Activated CD4-positive, alpha-beta T cell treated with anti-CD3 and anti-CD28 coated beads for 36 hours (primary cell): ENCODE results near the gene ARHGAP45. TPM values are rescaled to one million over a fixed set of nuclear protein-coding genes. Genes with fewer than 3 reads are reported as not detected.
A peak's percentile ranks its signal among the peaks of the same experiment; 100 is the strongest.
"Not testable (repeated sequence)": the region's sequence is repeated elsewhere in the genome, so short reads cannot be mapped to it uniquely, and the experiment has no call there.

Source experiments
- ATAC-seq: fragments of 200-7000 bp; cut with Tn5 transposase; one replicate; pipeline ENCODE4 v1.10.0; 2021; ENCODE audit warnings: mild to moderate bottlenecking, moderate library complexity
- CTCF ChIA-PET: fragments of 350-600 bp; sonication (Branson Sonifier 250); formaldehyde crosslinking; loops from one replicate; lab custom pipeline; 2021; ENCODE audit warnings: antibody characterized with exemption; lab: Charles Lee
- POLR2A ChIA-PET: fragments of 350-600 bp; sonication (Branson Sonifier 250); formaldehyde crosslinking; loops from one replicate; lab custom pipeline; 2021; ENCODE audit warnings: antibody characterized with exemption, inconsistent platforms; lab: Charles Lee
- DNase-seq: peaks from one replicate; pipeline ENCODE4 v3.0.0-alpha.2; 2020
- H3K27ac Mint-ChIP-seq: one replicate; pipeline ENCODE4 v1.8.0; 2021; ENCODE audit warnings: mixed read lengths
- H3K27me3 Mint-ChIP-seq: one replicate; pipeline ENCODE4 v1.8.0; 2021; ENCODE audit warnings: mixed read lengths
- H3K36me3 Mint-ChIP-seq: one replicate; pipeline ENCODE4 v1.8.0; 2021; ENCODE audit warnings: low read depth, mixed read lengths
- H3K4me1 Mint-ChIP-seq: one replicate; pipeline ENCODE4 v1.8.0; 2021; ENCODE audit warnings: mixed read lengths
- H3K4me3 Mint-ChIP-seq: one replicate; pipeline ENCODE4 v1.8.0; 2021; ENCODE audit warnings: mild to moderate bottlenecking, moderate library complexity, mixed read lengths
- H3K9me3 Mint-ChIP-seq: one replicate; pipeline ENCODE4 v1.8.0; 2021; ENCODE audit warnings: low read depth, mixed read lengths
- intact Hi-C, 2 experiments: fragments of 100-400 bp; cut with DNase I in 1 of 2; cut with micrococcal nuclease in 1 of 2; formaldehyde crosslinking; loops; one replicate each; pipeline versions ENCODE4 v1.14.2 to v1.15.1; 2022 to 2024; cut with DNase I, micrococcal nuclease
- total RNA-seq, 2 experiments: library from RNA; stranded (reverse); gene quantifications; one replicate each; pipeline ENCODE4 v1.2.3, GENCODE V29; 2021

Gene ARHGAP45
- total RNA-seq, 2 experiments from 2014 or later, result 107 to 137 TPM

DNA sequence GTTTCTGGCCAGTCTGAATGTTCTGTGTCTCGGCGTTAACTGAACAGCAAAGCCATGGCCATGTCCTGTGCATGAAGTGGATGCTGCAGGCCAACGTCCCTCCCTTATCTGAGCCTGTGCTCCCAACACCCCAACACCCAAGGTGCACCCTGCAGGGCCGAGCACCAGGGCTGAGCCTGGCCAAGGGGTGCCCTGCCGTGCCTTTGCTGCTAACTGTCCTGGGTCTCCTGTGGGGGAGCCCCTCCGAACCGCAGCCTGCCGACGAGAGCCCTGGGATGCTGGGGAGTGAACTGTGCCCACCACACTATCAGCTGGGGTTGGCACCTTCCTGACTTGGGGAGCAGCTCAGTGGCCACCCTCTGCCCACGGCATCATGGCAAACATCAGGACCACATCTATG, 54.4 kb downstream of the ARHGAP45 start:
- H3K9me3 Mint-ChIP-seq, result no peaks in the 10 kb centered on the region
- intact Hi-C loops, result no loop called here
- no peak overlapping the region for H3K4me3 Mint-ChIP-seq
- peak overlapping the region; percentile 6 for H3K27ac Mint-ChIP-seq
- ChIA-PET POLR2A (no interaction called here), CTCF (interaction anchor here (0.6 to 0.9 kb wide), 2 partner anchors 9 to 94 kb away, joined by 3 to 4 read pairs; no protein-coding TSS in a partner anchor)
- H3K36me3 Mint-ChIP-seq, result peaks cover 38% of the 10 kb centered on the region
- H3K27me3 Mint-ChIP-seq, result no peaks in the 10 kb centered on the region
- DNase-seq (no peak), ATAC-seq (no peak)
- H3K4me1 Mint-ChIP-seq, result no peaks in the 10 kb centered on the region

DNA sequence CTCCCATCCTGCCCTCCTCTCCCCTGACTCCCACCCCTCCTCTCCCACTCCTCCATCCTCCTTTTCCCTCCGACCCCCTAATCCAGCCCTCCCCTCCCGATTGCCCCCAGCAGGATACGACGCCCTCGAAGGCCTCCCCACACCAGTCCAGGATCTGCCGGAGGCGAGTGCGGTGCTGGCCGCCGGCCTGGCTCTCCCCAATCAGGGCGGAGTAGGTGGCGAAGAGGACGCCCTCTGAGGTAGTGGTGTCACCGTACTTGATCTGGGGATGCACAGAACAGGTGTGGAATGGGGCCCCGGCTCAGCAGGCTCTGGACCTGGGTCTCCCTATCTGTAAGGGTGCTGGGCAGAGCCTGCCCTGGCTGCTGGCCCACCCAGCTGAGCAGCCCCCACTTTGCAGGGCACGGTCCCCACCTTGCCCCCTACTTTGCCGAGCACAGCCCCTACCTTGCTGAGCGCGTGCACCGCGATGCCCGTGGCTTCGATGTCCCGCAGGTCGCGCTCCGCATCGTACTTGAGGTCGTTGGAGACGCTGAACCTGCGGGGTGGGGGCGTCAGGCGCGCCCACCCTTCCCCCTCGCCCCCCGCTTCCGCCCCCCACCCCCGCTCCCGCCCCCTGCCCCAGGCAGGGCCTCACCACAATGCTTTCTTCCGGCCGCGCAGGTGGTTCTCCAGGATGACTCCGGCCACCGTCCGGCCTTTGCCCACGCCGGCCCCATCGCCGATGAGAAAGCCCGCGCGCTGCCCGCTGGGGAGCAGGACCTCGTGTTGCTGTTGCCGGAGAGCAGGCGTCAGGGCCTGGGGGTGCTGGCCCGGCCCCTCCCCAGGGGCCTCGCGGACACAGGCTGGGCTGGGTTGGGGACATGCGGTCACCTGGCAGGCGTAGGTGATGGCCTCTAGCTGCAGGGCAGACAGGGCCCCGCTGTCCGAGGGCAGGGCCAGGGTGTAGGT, 55.3 kb downstream of the ARHGAP45 start:
- H3K9me3 Mint-ChIP-seq, result no peaks in the 10 kb centered on the region
- intact Hi-C loops, result no loop called here
- H3K36me3 Mint-ChIP-seq, result peaks cover 44% of the 10 kb centered on the region
- DNase-seq (no peak), ATAC-seq (no peak)
- POLR2A ChIA-PET, result no interaction called here
- no peak overlapping the region for H3K27ac Mint-ChIP-seq
- no peak overlapping the region for H3K4me3 Mint-ChIP-seq
- CTCF ChIA-PET, result interaction anchor here (0.6 to 1.7 kb wide), 2 partner anchors 9 to 94 kb away, joined by 3 to 5 read pairs; no protein-coding TSS in a partner anchor
- peaks cover 6% of the 10 kb centered on the region for H3K4me1 Mint-ChIP-seq
- no peaks in the 10 kb centered on the region for H3K27me3 Mint-ChIP-seq

DNA sequence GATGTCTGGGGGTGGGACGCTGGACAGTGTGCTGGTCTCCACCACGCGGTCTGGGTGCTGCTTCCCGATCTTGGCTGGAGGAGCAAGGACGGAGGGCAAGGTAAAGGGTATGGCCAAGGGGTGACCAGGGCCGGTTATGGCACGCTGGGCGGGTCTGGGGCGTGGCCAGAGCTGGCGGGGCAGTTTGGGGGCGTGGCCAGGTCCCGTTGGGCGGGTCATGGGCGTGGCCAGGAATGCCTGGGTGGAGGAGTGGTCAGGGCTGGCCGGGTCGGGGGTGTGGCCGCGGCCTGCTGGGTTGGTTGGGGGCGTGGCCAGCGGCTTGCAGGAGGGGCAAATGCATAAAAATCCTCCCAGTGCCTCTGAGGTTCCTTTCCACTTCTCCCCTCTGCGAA, 56.0 kb downstream of the ARHGAP45 start:
- no peaks in the 10 kb centered on the region for H3K27me3 Mint-ChIP-seq
- H3K36me3 Mint-ChIP-seq, result peaks cover 49% of the 10 kb centered on the region
- no peaks in the 10 kb centered on the region for H3K9me3 Mint-ChIP-seq
- ChIA-PET CTCF (interaction anchor here (0.5 to 1.7 kb wide), 2 partner anchors 10 to 43 kb away, joined by 3 to 5 read pairs; no protein-coding TSS in a partner anchor), POLR2A (interaction anchor here (0.8 kb wide), 1 partner anchor 10 kb away, joined by 5 read pairs; no protein-coding TSS in a partner anchor)
- peak; percentile 80 for ATAC-seq
- H3K4me1 Mint-ChIP-seq, result peaks cover 10% of the 10 kb centered on the region
- DNase-seq, result peak; percentile 84
- intact Hi-C loops, result no loop called here
- no peak overlapping the region for H3K4me3 Mint-ChIP-seq
- H3K27ac Mint-ChIP-seq, result no peak overlapping the region

DNA sequence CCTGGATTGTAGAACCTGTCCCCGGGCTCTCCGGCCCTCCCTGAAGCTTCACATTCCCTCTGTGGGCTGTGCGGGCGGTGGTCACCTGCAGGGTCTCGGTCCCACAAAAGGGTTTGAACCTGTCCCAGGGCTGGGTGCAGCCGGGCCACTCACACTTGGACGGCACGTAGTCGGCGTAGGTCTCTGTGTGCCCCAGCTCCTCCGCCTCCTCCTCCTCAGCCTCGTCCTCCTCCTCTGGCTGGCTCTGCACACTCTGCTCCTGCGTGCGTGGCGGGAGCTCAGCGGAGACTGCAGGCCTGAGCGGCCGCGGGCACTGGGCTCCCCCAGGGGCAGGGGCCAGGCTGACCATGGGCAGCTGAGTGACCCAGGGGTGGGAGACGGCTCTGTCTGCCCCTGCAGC, 56.4 kb downstream of the ARHGAP45 start:
- intact Hi-C loops, result no loop called here
- Mint-ChIP-seq H3K27me3 (no peaks in the 10 kb centered on the region), H3K36me3 (peaks cover 48% of the 10 kb centered on the region), H3K4me3 (no peak overlapping the region), H3K4me1 (peaks cover 10% of the 10 kb centered on the region), H3K9me3 (no peaks in the 10 kb centered on the region), H3K27ac (no peak overlapping the region)
- POLR2A ChIA-PET, result interaction anchor here (0.8 kb wide), 2 partner anchors 10 kb away, joined by 4 to 5 read pairs; no protein-coding TSS in a partner anchor
- CTCF ChIA-PET, result interaction anchor here (0.5 to 1.7 kb wide), 3 partner anchors 10 to 121 kb away, joined by 3 to 5 read pairs (median 4); no protein-coding TSS in a partner anchor
- DNase-seq (no peak), ATAC-seq (no peak)

DNA sequence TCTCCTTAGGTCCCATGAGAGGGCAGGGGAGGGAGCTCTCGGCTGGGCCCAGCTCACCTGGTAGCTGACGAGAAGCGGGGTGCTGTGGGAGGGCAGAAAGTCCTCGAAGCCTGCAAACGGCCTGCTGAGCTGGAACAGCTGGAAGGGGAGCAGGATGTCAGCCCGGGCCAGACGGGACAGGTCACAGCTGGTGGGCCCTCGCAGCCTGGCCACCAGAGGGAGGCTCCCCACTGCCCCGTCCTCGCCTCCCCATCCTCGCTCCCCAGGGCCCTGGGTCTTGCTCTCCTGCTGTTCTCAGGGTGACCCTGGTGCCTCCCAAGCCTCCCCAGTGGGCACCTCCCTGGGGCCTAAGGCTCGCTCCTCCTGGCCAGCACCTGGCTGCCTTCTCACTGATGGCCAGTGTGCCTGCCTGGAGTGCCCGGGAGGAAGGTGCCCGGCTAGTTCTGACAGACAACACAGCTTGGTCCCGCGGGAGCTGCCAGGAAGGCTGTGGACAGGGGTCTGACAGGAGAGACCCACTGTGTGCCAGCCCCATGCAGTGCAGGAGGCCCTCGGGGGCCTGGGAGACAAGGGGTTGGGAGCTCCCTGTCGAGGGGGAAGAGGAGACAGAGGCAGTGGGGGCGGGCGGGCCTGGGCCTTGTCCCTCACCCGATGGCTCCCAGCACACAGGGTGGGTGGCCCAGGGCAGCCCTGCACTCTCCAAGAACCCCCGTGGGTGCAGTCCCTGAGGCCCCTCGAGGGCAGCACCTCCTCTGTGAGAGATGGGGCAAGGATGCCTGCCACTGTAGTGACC, 57.1 kb downstream of the ARHGAP45 start:
- CTCF ChIA-PET, result interaction anchor here (0.6 to 1.7 kb wide), 3 partner anchors 11 to 120 kb away, joined by 3 to 5 read pairs (median 4); no protein-coding TSS in a partner anchor
- Mint-ChIP-seq H3K36me3 (peaks cover 45% of the 10 kb centered on the region), H3K4me3 (no peak overlapping the region), H3K27ac (no peak overlapping the region), H3K27me3 (no peaks in the 10 kb centered on the region), H3K9me3 (no peaks in the 10 kb centered on the region), H3K4me1 (peaks cover 13% of the 10 kb centered on the region)
- intact Hi-C loops, result no loop called here
- DNase-seq, result no peak
- POLR2A ChIA-PET, result interaction anchor here (0.5 to 0.8 kb wide), 2 partner anchors 9 to 68 kb away, joined by 4 to 7 read pairs; no protein-coding TSS in a partner anchor
- no peak for ATAC-seq

DNA sequence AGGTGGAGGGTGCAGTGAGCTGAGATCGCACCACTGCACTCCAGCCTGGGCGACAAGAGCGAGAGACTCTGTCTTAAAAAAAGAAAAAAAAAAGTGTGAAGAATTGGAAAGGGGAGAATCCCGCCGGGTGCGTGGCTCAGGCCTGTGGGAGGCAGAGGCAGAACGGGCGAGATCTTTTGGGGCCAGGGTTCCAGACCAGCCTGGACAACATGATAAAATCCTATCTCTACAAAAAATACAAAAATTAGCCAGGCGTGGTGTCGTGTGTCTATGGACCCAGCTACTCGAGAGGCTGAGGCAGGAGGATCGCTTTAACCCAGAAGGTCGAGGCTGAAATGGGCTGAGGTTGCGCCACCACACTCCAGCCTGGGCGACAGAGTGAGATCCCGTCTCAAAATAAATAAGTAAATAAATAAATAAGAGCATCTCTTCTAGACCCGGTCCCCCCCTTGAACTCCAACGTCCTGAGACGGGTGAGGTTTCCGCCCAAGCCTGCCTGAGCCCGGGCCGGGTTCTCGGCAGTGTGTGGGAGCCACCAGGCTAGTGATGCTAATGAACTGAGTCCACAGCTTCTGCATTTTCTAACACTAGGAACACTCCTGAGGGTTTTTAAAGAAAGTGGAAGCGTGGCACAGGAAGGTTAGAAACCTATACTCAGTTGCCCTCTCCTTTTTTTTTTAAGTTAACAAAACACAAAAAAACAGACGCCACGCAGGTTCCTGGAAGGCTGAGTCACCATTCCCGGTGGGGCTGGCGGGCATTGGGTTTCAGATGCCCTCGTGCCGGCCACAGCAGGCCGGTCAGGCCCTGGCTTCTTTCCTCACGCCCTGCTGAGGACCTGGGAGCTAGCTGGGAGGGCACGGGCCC, 58.9 kb downstream of the ARHGAP45 start:
- H3K36me3 Mint-ChIP-seq, result peaks cover 50% of the 10 kb centered on the region
- H3K9me3 Mint-ChIP-seq, result no peaks in the 10 kb centered on the region
- CTCF ChIA-PET, result interaction anchor here (0.6 to 0.9 kb wide), 2 partner anchors 10 to 13 kb away, joined by 3 to 4 read pairs; no protein-coding TSS in a partner anchor
- peak overlapping the region; percentile 19 for H3K27ac Mint-ChIP-seq
- no peak overlapping the region for H3K4me3 Mint-ChIP-seq
- ATAC-seq (no peak), DNase-seq (no peak)
- POLR2A ChIA-PET, result no interaction called here
- H3K27me3 Mint-ChIP-seq, result no peaks in the 10 kb centered on the region
- peaks cover 29% of the 10 kb centered on the region for H3K4me1 Mint-ChIP-seq
- intact Hi-C loops, result no loop called here

DNA sequence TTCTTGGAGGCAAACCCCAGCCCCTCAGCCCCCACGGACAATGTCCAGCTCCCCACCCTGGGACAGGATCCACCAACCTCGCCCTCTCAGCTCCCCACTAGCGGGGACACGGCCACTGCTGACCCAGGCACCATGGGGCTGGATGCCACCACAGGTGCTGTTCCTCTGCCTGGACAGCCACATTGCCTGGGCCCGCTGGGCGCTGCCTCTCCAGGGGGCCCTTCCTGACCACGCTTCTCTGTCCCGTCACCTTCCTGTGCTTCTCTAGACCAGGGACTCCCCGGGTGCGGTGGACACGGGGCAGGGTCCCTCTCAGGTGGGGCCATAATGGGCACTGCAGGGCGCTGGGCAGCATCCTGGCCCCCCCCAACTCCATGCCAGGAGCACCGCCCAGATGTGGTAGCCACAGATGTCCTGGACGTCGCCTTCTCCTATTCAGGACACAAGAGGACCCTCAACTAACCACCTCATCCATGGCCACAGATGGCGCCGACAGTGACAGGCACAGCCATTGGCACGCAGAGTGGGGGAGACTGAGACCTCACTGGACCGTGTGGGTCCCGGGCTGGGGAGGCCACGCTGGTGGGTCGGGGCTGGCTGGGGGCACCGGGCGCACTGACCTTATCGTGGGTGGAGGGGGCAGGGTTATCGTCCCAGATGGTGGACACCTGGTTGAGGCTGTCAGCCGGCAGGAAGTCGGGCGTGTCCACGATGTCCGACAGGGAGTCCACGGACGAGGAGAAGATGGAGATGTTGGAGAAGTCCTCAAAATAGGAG, 60.2 kb downstream of the ARHGAP45 start:
- H3K4me1 Mint-ChIP-seq, result peaks cover 29% of the 10 kb centered on the region
- H3K27ac Mint-ChIP-seq, result peak overlapping the region; percentile 37
- no peaks in the 10 kb centered on the region for H3K9me3 Mint-ChIP-seq
- H3K36me3 Mint-ChIP-seq, result peaks cover 45% of the 10 kb centered on the region
- ATAC-seq (no peak), DNase-seq (no peak)
- no peaks in the 10 kb centered on the region for H3K27me3 Mint-ChIP-seq
- ChIA-PET POLR2A (no interaction called here), CTCF (interaction anchor here (0.9 kb wide), 1 partner anchor 14 kb away, joined by 4 read pairs; no protein-coding TSS in a partner anchor)
- H3K4me3 Mint-ChIP-seq, result no peak overlapping the region
- intact Hi-C loops, result no loop called here

DNA sequence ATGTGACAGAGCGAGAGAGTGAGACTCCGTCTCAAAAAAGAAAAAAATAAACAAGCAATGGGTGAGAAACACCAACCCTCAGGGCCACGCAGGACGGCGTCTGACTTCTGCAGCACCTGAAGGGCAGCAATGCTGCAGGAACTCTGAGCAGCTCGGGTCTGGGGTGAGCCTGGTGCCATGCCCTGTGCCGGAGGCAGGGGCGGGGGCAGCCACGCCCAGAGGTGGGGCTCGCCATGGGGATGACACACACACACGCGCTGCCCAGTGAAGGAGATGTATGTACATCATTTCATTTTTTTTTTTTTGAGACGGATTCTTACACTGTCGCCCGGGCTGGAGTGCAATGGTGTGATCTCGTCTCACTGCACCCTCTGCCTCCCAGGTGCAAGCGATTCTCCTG, 61.1 kb downstream of the ARHGAP45 start:
- no peak for DNase-seq
- Mint-ChIP-seq H3K4me1 (peaks cover 32% of the 10 kb centered on the region), H3K27ac (no peak overlapping the region), H3K36me3 (peaks cover 41% of the 10 kb centered on the region), H3K9me3 (no peaks in the 10 kb centered on the region), H3K27me3 (no peaks in the 10 kb centered on the region), H3K4me3 (no peak overlapping the region)
- ChIA-PET POLR2A (interaction anchor here (0.7 kb wide), 1 partner anchor 43 kb away, joined by 7 read pairs; no protein-coding TSS in a partner anchor), CTCF (interaction anchor here (1.3 kb wide), 1 partner anchor 15 kb away, joined by 5 read pairs; no protein-coding TSS in a partner anchor)
- ATAC-seq, result no peak
- intact Hi-C loops, result no loop called here

DNA sequence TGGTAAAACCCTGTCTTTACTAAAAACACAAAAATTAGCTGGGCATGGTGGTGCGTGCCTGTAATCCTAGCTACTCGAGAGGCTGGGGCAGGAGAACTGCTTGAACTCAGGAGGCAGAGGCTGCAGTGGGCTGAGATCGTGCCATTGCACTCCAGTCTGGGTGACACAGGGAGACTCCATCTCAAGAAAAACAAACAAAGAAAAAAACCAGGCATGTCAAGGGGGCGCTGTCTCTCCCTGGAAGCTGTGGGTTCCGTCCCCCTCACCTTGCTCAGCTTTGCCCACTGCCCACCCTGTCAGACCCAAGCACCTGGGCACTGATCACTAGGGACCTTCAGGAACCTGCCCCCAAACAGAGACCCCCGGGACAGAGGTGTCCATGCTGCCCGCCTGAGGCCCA, 62.1 kb downstream of the ARHGAP45 start:
- H3K4me3 Mint-ChIP-seq, intact Hi-C loops, POLR2A ChIA-PET: not testable (repeated sequence)

More for the DNA sequence above, 62.1 kb downstream of the ARHGAP45 start:
- not testable (repeated sequence) for DNase-seq, H3K9me3 Mint-ChIP-seq, ATAC-seq, H3K27me3 Mint-ChIP-seq
- Mint-ChIP-seq H3K36me3 (peaks cover 40% of the 10 kb centered on the region), H3K27ac (peak overlapping the region; percentile 58), H3K4me1 (peaks cover 38% of the 10 kb centered on the region)
- CTCF ChIA-PET, result interaction anchor here (1.3 to 1.5 kb wide), 2 partner anchors 11 to 16 kb away, joined by 5 read pairs; no protein-coding TSS in a partner anchor
